H1 (cell line): ENCODE measurements around the gene TM4SF1. TPM values are rescaled to one million over a fixed set of nuclear protein-coding genes. Genes with fewer than 3 reads are reported as not detected.

ENCODE experiments used
- CTCF ChIA-PET: fragments of 300-600 bp; sonication (Branson Sonifier 250); formaldehyde crosslinking; loops from one replicate; lab custom pipeline; 2021; ENCODE audit not compliant: partially characterized antibody; lab: Charles Lee
- POLR2A ChIA-PET: fragments of 300-600 bp; sonication (Branson Sonifier 250); formaldehyde crosslinking; loops from one replicate; lab custom pipeline; 2021; ENCODE audit warnings: inconsistent platforms; ENCODE audit not compliant: partially characterized antibody; lab: Charles Lee
- DNase-seq, 2 experiments: peaks; one replicate each; pipeline versions ENCODE4 v3.0.0 to v3.0.0-alpha.2; 2010 to 2022; ENCODE audit warnings: low spot score in 2 of 2, low read depth in 1 of 2, mixed read lengths in 1 of 2
- FAIRE-seq: peaks from 2 replicates; lab custom pipeline; 2011; peaks lifted over from hg19 to GRCh38; lab: Jason Lieb, UNC
- H2AFZ ChIP-seq: 2 replicates; pipeline ENCODE4 v1.8.1; 2012; ENCODE audit warnings: low read length, inconsistent platforms
- H2AK5ac ChIP-seq: 2 replicates; pipeline ENCODE4 v1.6.1; 2013; ENCODE audit warnings: low read depth, low read length
- H2BK120ac ChIP-seq: replicated peaks from 2 replicates; pipeline ENCODE3; 2013; ENCODE audit warnings: low read depth, low read length, inconsistent platforms
- H2BK12ac ChIP-seq: 2 replicates; pipeline ENCODE4 v1.6.1; 2013; ENCODE audit warnings: low read depth, low read length
- H2BK15ac ChIP-seq: 2 replicates; pipeline ENCODE4 v1.6.1; 2013; ENCODE audit warnings: low read length
- H2BK20ac ChIP-seq: 2 replicates; pipeline ENCODE4 v1.6.1; 2013; ENCODE audit warnings: low read length
- H2BK5ac ChIP-seq: 2 replicates; pipeline ENCODE4 v1.6.1; 2013; ENCODE audit warnings: low read depth, low read length
- H3K14ac ChIP-seq: 2 replicates; pipeline ENCODE4 v1.6.1; 2013; ENCODE audit warnings: inconsistent platforms; ENCODE audit not compliant: insufficient read length
- H3K18ac ChIP-seq: 2 replicates; pipeline ENCODE4 v1.6.1; 2013; ENCODE audit warnings: low read length; ENCODE audit errors: extremely low read depth
- H3K23ac ChIP-seq: 2 replicates; pipeline ENCODE4 v1.6.1; 2013; ENCODE audit warnings: inconsistent platforms; ENCODE audit not compliant: insufficient read length
- H3K23me2 ChIP-seq: 2 replicates; pipeline ENCODE4 v1.6.1; 2013; ENCODE audit warnings: low read depth, low read length
- H3K27ac ChIP-seq: 2 replicates; pipeline ENCODE4 v1.6.1; 2011; ENCODE audit warnings: low read depth, low read length, inconsistent platforms
- H3K27me3 ChIP-seq, 4 experiments: replicated peaks in 1 of 4; 1 replicate in 1 of 4; 2 replicates in 3 of 4; pipeline versions ENCODE4 v1.6.1 to v1.8.1; 2011 to 2013; ENCODE audit warnings: low read length in 3 of 4, mild to moderate bottlenecking in 3 of 4, inconsistent platforms in 2 of 4, mixed read lengths in 2 of 4, moderate library complexity in 1 of 4; ENCODE audit not compliant: control insufficient read depth in 3 of 4, insufficient read depth in 3 of 4; ENCODE audit errors: extremely low read depth in 1 of 4
- H3K36me3 ChIP-seq, 4 experiments: 2 replicates each; pipeline versions ENCODE4 v1.6.1 to v1.8.1; 2011 to 2013; ENCODE audit warnings: mild to moderate bottlenecking in 4 of 4, low read length in 3 of 4, moderate library complexity in 2 of 4, control low read depth in 1 of 4, inconsistent platforms in 1 of 4; ENCODE audit not compliant: insufficient read depth in 4 of 4, control insufficient read depth in 2 of 4
- H3K4ac ChIP-seq: replicated peaks from 2 replicates; pipeline ENCODE3; 2013; ENCODE audit warnings: low read length, low read depth, mixed read lengths, inconsistent platforms; ENCODE audit not compliant: insufficient read length
- H3K4me1 ChIP-seq, 4 experiments: replicated peaks in 1 of 4; 1 replicate in 1 of 4; 2 replicates in 3 of 4; pipeline versions ENCODE4 v1.6.1 to v1.8.1; 2011 to 2013; ENCODE audit warnings: low read length in 3 of 4, inconsistent platforms in 2 of 4, mixed read lengths in 1 of 4; ENCODE audit not compliant: insufficient read depth in 4 of 4, control insufficient read depth in 3 of 4
- H3K4me2 ChIP-seq, 2 experiments: 2 replicates each; pipeline versions ENCODE4 v1.6.1 to v1.8.1; 2011 to 2013; ENCODE audit warnings: low read depth in 2 of 2, low read length in 2 of 2, control low read depth in 1 of 2, inconsistent platforms in 1 of 2, mild to moderate bottlenecking in 1 of 2; ENCODE audit not compliant: insufficient read depth in 1 of 2
- H3K4me3 ChIP-seq, 4 experiments: fragments of 200-600, 300-600 bp in 1 of 4; sonication (generic), shearing (Covaris generic), sonication (Bioruptor Twin) in 1 of 4; 2 replicates each; pipeline versions ENCODE4 v1.5.1 to v1.8.1; 2011 to 2016; ENCODE audit warnings: low read length in 4 of 4, low read depth in 3 of 4, control low read depth in 2 of 4, inconsistent platforms in 2 of 4, mild to moderate bottlenecking in 2 of 4, mixed read lengths in 1 of 4, moderate library complexity in 1 of 4; ENCODE audit not compliant: insufficient read depth in 2 of 4; ENCODE audit errors: extremely low read depth in 1 of 4
- H3K56ac ChIP-seq: replicated peaks from 2 replicates; pipeline ENCODE3; 2013; ENCODE audit warnings: low read depth, mild to moderate bottlenecking, mixed read lengths, low read length, inconsistent platforms; ENCODE audit not compliant: insufficient read length
- H3K79me1 ChIP-seq: 2 replicates; pipeline ENCODE4 v1.6.1; 2013; ENCODE audit warnings: low read depth, low read length, control low read depth
- H3K79me2 ChIP-seq, 2 experiments: 2 replicates each; pipeline versions ENCODE4 v1.6.1 to v1.8.1; 2012 to 2013; ENCODE audit warnings: low read length in 2 of 2, mild to moderate bottlenecking in 2 of 2, inconsistent platforms in 1 of 2; ENCODE audit not compliant: insufficient read depth in 2 of 2, control insufficient read depth in 1 of 2
- H3K9ac ChIP-seq, 4 experiments: replicated peaks in 1 of 4; 1 replicate in 1 of 4; 2 replicates in 3 of 4; pipeline versions ENCODE4 v1.6.1 to v1.8.1; 2011 to 2013; ENCODE audit warnings: low read depth in 3 of 4, low read length in 3 of 4, control low read depth in 2 of 4, mild to moderate bottlenecking in 2 of 4, moderate library complexity in 2 of 4, inconsistent platforms in 1 of 4; ENCODE audit errors: extremely low read depth in 1 of 4
- H3K9me3 ChIP-seq, 2 experiments: 2 replicates each; pipeline versions ENCODE4 v1.6.1 to v1.8.1; 2012 to 2013; ENCODE audit warnings: mild to moderate bottlenecking in 2 of 2, moderate library complexity in 2 of 2, control low read depth in 1 of 2, inconsistent platforms in 1 of 2, low read depth in 1 of 2, low read length in 1 of 2, mixed read lengths in 1 of 2; ENCODE audit not compliant: insufficient read depth in 2 of 2
- H4K20me1 ChIP-seq, 2 experiments: replicated peaks in 1 of 2; 2 replicates each; pipeline versions ENCODE3 to v1.8.1; 2011 to 2013; ENCODE audit warnings: inconsistent platforms in 2 of 2, low read length in 2 of 2, mild to moderate bottlenecking in 1 of 2; ENCODE audit not compliant: insufficient read depth in 2 of 2, control insufficient read depth in 1 of 2
- H4K5ac ChIP-seq: 2 replicates; pipeline ENCODE4 v1.6.1; 2013; ENCODE audit warnings: low read length, low read depth, mixed read lengths, inconsistent platforms; ENCODE audit not compliant: insufficient read length
- H4K8ac ChIP-seq: 2 replicates; pipeline ENCODE4 v1.8.0; 2013; ENCODE audit warnings: mild to moderate bottlenecking, moderate library complexity, low read length, inconsistent platforms; ENCODE audit not compliant: insufficient read depth; ENCODE audit errors: extremely low read depth
- H4K91ac ChIP-seq: replicated peaks from 2 replicates; pipeline ENCODE3; 2013; ENCODE audit warnings: low read length, mixed read lengths, inconsistent platforms; ENCODE audit not compliant: insufficient read length
- CBX8 ChIP-seq: fragments of 300-800, 300-1000 bp; sonication (generic); IDR thresholded peaks from 2 replicates; pipeline ENCODE4 v1.7.1; 2016; ENCODE audit warnings: low read depth, low read length, borderline replicate concordance
- GABPA ChIP-seq: IDR thresholded peaks from 2 replicates; pipeline ENCODE4 v1.6.1; 2011; ENCODE audit warnings: mild to moderate bottlenecking, low read length, moderate library complexity, borderline replicate concordance; ENCODE audit not compliant: insufficient read depth
- HDAC2 ChIP-seq, 2 experiments: fragments of 300-600 bp in 1 of 2; sonication (generic) in 1 of 2; IDR thresholded peaks; 2 replicates each; pipeline ENCODE4 v1.6.1; 2011 to 2012; ENCODE audit warnings: low read depth in 2 of 2, low read length in 2 of 2, mild to moderate bottlenecking in 2 of 2, moderate library complexity in 2 of 2, borderline replicate concordance in 1 of 2, inconsistent platforms in 1 of 2
- HDAC6 ChIP-seq: IDR thresholded peaks from one replicate; pipeline ENCODE4 v1.7.1; 2012; ENCODE audit warnings: low read depth, mild to moderate bottlenecking, inconsistent platforms, low read length, moderate library complexity
- MAFK ChIP-seq: IDR thresholded peaks from 2 replicates; pipeline ENCODE4 v1.6.1; 2012; ENCODE audit warnings: low read depth, mild to moderate bottlenecking, improper control_type of control experiment, low read length
- POLR2AphosphoS5 ChIP-seq: IDR thresholded peaks from 2 replicates; pipeline ENCODE4 v1.6.1; 2011; ENCODE audit warnings: low read depth, low read length
- RAD21 ChIP-seq, 2 experiments: IDR thresholded peaks in 1 of 2; conservative IDR thresholded peaks in 1 of 2; 2 replicates each; pipeline ENCODE4 v1.6.1; 2011; ENCODE audit warnings: low read depth in 2 of 2, low read length in 2 of 2, improper control_type of control experiment in 1 of 2, inconsistent platforms in 1 of 2, mild to moderate bottlenecking in 1 of 2, moderate library complexity in 1 of 2
- RFX5 ChIP-seq: IDR thresholded peaks from 2 replicates; pipeline ENCODE4 v1.6.1; 2011; ENCODE audit warnings: low read depth, low read length, improper control_type of control experiment, borderline replicate concordance
- SIN3A ChIP-seq, 2 experiments: IDR thresholded peaks in 1 of 2; conservative IDR thresholded peaks in 1 of 2; 2 replicates each; pipeline ENCODE4 v1.6.1; 2011 to 2012; ENCODE audit warnings: low read length in 2 of 2, improper control_type of control experiment in 1 of 2, low read depth in 1 of 2, mild to moderate bottlenecking in 1 of 2
- TAF1 ChIP-seq: IDR thresholded peaks from 2 replicates; pipeline ENCODE4 v1.6.1; 2011; ENCODE audit warnings: mild to moderate bottlenecking, low read depth, low read length
- TAF7 ChIP-seq: optimal IDR thresholded peaks from 2 replicates; pipeline ENCODE3; 2011; ENCODE audit warnings: low read depth, mild to moderate bottlenecking, inconsistent platforms, low read length, moderate library complexity, borderline replicate concordance
- YY1 ChIP-seq: IDR thresholded peaks from 2 replicates; pipeline ENCODE4 v1.6.1; 2011; ENCODE audit warnings: low read depth, mild to moderate bottlenecking, low read length
- WGBS, 2 experiments: shearing (Covaris generic) in 1 of 2; methylation state at CpG; one replicate each; pipeline versions ENCODE4 v1.1.6 to v1.1.7; 2013 to 2015; ENCODE audit warnings: low lambda C conversion rate in 2 of 2, mixed read lengths in 2 of 2, inconsistent platforms in 1 of 2, low coverage in 1 of 2, missing lambda C conversion rate in 1 of 2; ENCODE audit not compliant: insufficient replicate concordance in 2 of 2, insufficient coverage in 1 of 2, insufficient read length in 1 of 2; ENCODE audit errors: extremely low coverage in 1 of 2, missing lambda C conversion rate in 1 of 2; 5-methylcytosine and 5-hydroxymethylcytosine counted together
- polyA plus RNA-seq, 7 experiments: library from polyadenylated mRNA; depleted of rRNA in 3 of 7; stranded (reverse) in 5 of 7; unstranded in 2 of 7; fragments of >200 nt in 5 of 7; fragments of 200-250 nt in 2 of 7; gene quantifications; 1 replicate in 5 of 7; 2 replicates in 1 of 7; 4 replicates in 1 of 7; pipeline versions ENCODE4 v1.2.1 to v1.2.3, GENCODE V29; 2011 to 2013; ENCODE audit warnings: missing spikeins in 2 of 7, mixed read lengths in 2 of 7
- total RNA-seq: library from RNA; stranded (reverse); fragmentation: NEBNext Ultra II Directional; extraction: Animal tissue kit (Norgen Biotek cat#: 25700); gene quantifications from 2 replicates; pipeline ENCODE4 v1.2.1, GENCODE V29; 2021
- TF ChIP-seq, protein P1 (sequence below): IDR thresholded peaks from 2 replicates; pipeline ENCODE4 v1.6.1; 2012; ENCODE audit warnings: inconsistent platforms

Gene TM4SF1
- total and polyA plus RNA-seq, 2 of the 8 experiments (the other 6 are each of a cell fraction or from before 2014, with no cell fraction given) = 0.26 to 1.3 TPM

DNA sequence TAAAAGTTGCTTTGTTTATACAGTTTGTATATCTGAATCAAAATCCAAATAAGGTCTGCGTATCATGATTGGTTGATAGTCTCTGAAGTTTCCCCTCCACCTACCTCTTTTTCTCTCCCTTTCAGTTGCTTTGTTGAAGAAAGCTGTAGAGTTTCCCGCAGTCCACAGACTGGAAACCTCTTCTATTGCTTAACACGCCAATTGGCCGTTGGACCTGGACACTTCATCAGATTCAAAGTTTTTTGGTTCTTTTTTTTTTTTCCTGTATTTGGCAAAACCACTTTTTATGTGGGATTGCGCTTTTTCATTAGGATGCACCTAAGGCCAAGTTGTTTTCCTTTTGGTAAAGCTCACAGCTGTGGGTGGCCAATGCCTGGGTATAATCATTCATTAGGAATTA, 14.5 kb upstream of the TM4SF1 start:
- Histone ChIP-seq H3K27me3 (no peaks in the 10 kb centered on the region), H3K36me3 (no peaks in the 10 kb centered on the region), H3K79me2 (no peaks in the 10 kb centered on the region), H3K79me1 (no peaks in the 10 kb centered on the region), H4K5ac (no peak overlapping the region), H2BK15ac (no peak overlapping the region), H4K8ac (no peak overlapping the region), H2AFZ (no peak overlapping the region), H3K18ac (no peak overlapping the region), H2BK20ac (no peak overlapping the region), H4K20me1 (no peaks in the 10 kb centered on the region), H2BK5ac (no peak overlapping the region), H2BK12ac (no peak overlapping the region), H3K4me3 (no peak overlapping the region), H2BK120ac (no peak overlapping the region), H3K14ac (no peak overlapping the region), H3K9ac (no peak overlapping the region), H3K4me1 (no peaks in the 10 kb centered on the region), H3K56ac (no peak overlapping the region), H3K23ac (no peak overlapping the region), H3K23me2 (no peaks in the 10 kb centered on the region), H2AK5ac (no peak overlapping the region), H3K4ac (no peak overlapping the region), H4K91ac (no peak overlapping the region), H3K4me2 (no peak overlapping the region), H3K27ac (no peak overlapping the region), H3K9me3 (no peaks in the 10 kb centered on the region)
- no peak for FAIRE-seq
- DNase-seq = no peak
- CTCF ChIA-PET = interaction anchor here (1.0 to 1.9 kb wide), 4 partner anchors 13 to 87 kb away, joined by 3 to 5 read pairs (median 4); no protein-coding TSS in a partner anchor
- WGBS, 2 experiments = 89% methylated on average over 5 of the region's 5 CpGs; no CpG with 5 or more reads in 1 of the 2 experiments
- POLR2A ChIA-PET = interaction anchor here (0.6 kb wide), 1 partner anchor 48 kb away, joined by 3 read pairs; no protein-coding TSS in a partner anchor
- TF ChIP-seq TAF1 (no peak), MAFK (no peak), CBX8 (no peak), TAF7 (no peak), YY1 (no peak), GABPA (no peak), HDAC6 (no peak), RFX5 (no peak), RAD21 (IDR thresholded peaks at IDR 0.05 in 1 of 2, conservative IDR thresholded peaks at IDR 0.05 in 1 of 2; ENCODE audit: low read depth in 2 of 2, low read length in 2 of 2) (no peak), SIN3A (conservative IDR thresholded peaks at IDR 0.05 in 1 of 2, IDR thresholded peaks at IDR 0.05 in 1 of 2; ENCODE audit: low read depth in 1 of 2, low read length in 2 of 2) (no peak), POLR2AphosphoS5 (no peak), HDAC2 (IDR thresholded peaks at IDR 0.05; ENCODE audit: borderline replicate concordance in 1 of 2, low read depth in 2 of 2, low read length in 2 of 2) (no peak)
- TF ChIP-seq, protein P1, sequence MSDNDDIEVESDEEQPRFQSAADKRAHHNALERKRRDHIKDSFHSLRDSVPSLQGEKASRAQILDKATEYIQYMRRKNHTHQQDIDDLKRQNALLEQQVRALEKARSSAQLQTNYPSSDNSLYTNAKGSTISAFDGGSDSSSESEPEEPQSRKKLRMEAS = no peak
